Daoy (cell line): ENCODE measurements around the gene ITIH5. TPM values are rescaled to one million over a fixed set of nuclear protein-coding genes. Genes with fewer than 3 reads are reported as not detected.

Experiments used
- DNase-seq: peaks from one replicate; pipeline ENCODE4 v3.0.0-alpha.2; 2015; ENCODE audit warnings: low read depth
- total RNA-seq: library from RNA; depleted of rRNA; stranded (reverse); fragments of >200 nt; shearing (Covaris generic); gene quantifications from 2 replicates; pipeline ENCODE4 v1.2.3, GENCODE V29; 2014

ITIH5 gene
- total RNA-seq, 1 experiment from 2014 or later, result not detected

DNA sequence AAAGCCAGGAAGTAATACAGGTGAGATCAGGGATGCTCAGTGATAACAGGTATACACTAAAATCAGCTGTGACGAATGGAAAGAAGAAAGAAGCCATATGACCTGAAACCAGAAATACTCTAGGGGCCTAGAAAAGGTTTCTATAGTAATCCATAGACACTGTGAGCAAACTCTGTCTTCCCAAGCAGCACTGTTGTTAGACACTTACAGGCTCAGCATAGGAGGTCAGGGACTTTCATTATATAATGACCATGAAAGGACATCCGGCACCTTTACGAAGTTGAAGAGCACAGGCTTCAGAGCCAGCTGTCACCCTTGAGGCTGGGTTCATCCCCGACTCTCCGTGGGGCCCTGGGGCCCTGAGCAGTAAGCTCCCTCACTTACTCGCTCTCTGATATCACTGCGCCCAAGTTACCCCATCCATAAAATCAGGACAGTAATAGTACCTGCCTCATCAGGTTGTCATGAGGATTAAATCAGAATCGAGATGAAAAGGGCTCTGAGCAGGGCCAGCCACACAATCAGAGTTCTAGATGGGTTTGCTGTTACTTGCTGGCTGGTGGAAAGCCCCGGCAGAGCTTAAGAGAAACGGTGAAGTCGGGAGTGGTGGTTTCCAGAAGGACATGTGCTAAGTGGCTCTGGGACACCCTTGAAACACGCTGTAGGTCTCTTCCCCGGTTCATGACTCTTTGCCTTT lies 79.5 kb downstream of the ITIH5 start:
- DNase-seq, result no peak

DNA sequence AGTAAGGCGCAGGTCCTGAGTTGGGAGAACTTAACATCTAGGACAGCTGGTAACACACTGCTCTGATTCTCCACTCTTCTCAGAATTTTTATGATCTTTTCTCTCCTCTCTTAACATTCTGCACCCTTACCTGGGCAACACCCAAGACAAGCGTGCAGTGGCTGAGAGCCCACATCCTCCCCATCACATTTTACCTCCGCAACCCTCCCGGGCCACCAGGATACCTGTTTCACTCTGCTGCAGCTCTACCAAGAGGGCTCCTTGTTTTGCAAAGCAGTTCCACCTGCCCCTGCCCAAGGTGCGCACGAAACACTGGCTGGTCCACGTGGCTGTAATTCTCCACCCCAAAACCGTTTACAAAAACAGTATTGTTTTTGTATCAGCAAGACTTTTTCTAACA lies 81.5 kb downstream of the ITIH5 start:
- DNase-seq, result no peak

DNA sequence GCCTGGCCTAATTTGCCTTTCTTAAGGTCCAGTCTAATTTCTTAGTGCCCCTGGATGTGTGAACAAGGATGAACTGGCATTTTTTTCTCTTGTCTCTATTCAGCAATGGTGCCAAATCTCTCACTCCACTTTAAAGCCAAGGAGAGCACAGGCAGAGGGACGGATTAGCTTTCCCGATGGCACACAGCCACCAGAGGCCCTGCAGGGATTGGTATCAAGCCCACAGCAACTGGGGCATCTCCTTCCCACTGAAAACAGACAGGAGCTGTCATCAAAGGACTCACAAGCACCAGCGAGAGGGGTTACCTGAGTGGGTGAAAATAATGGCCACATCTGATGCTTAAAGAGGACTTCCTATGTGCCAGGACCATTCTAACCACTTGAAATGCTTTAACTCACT lies 83.1 kb downstream of the ITIH5 start:
- no peak for DNase-seq

DNA sequence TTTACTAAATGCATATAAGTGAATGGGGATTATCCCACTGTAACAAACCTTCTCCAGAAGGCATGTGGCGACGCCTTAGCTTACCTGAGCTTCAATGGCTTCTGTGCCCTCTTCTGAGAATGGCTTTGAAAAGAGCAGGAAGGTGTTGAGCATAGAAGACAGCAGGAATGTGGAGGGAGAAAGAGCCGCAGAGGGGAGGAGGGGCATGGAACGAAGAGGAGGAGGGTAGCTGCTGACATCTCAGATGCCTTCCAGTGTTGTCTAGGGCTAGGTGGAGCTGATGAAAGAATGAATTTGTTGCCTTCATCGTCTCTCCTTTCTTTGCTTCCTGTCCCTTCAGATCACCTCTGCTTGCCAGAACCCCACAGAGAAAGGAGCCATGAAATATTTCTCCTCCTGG lies 86.2 kb downstream of the ITIH5 start:
- DNase-seq, result no peak

DNA sequence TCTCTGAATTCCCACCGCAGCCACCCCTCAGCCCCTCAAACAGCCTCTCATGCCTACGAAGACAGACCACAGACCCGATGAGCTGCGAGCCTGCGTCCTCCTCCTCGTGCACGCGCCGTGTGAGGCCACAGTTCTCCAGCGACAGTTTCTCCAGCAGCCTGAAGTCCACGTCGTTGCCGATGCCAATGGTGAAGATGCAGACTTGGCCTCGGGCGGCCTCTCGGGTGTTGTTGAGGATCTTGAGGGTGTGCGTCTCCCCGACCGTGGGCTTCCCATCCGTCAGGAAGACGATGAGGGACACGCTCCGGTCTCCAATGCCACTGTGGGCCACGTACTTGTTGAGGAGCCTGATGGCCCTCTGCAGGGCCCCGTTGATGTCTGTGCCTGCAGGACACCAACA lies 87.1 kb downstream of the ITIH5 start:
- no peak for DNase-seq

DNA sequence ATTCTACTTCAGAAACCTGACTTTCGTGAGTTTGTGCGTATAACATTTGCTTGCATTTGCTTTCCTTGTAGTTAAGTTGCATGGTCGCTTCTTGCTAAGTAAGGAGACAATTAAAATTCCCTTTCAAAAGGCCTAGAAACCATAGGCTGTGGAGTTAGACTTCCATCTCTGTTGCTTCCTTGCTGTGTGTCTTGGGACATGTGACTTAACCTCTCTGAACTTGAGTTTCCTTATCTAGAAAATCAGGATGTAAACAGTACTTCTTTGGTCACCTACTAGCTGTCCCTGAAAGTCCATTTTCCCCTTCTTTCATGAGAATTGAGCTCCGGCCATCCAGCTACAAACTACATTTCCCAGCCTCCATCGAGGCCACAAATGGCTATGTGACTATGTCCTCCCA lies 89.2 kb downstream of the ITIH5 start:
- DNase-seq, result no peak

DNA sequence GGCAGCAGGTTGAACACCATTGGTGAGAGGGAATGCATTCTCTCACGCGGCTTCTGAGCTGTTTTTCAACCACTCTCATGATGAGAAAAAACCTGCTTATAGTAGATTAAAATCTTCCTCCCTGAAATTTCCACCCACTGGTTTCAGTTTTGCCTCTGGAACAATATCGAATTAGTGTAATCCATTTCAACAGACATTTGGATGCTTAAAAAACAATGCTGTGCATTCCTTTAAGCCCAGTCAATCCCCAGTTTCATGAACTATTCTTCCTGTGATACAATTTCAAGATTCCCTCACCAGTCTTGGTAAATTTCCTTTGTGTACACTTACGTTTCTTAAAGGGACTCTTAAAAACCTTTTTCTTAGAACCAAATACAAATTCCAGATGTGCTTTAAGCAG lies 89.6 kb downstream of the ITIH5 start:
- no peak for DNase-seq

DNA sequence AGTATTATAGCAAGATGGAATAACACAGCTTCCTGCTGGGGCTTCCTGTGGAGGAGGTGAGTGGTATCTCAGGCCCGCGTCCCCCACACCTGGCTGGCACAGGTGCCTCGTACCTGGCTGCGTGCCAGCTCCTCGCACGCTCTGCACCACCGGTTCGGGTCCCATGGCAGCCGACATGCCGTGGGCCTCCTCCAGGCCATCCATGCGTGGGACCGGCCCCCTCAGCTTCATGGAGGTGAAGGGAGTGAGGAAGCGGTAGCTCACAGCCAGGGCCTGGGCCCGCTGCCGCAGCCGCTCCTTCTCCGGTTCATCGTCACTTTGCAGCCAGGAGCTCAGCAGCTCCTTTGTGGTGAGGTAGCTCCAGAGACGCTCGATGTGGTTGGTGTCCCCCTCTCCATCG lies 90.4 kb downstream of the ITIH5 start:
- no peak for DNase-seq

DNA sequence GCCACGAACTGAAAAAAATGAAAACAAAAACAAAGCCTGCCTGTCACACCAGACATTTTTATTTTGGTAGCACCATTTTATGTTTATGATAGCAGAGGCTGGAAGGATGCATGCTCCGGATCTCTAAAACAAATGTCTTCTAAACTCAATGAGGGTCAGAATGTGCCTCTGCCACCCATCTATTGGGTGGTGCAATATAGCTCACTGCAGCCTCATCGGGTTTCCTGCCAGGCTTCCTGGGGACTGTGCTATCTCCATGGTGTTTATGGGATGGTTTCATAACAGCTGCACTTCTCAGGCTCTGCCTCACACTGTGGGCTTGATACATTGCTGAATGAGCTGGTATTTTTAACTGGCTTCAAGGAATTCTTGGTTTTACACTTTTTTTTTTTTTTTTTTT lies 94.4 kb downstream of the ITIH5 start:
- no peak for DNase-seq

DNA sequence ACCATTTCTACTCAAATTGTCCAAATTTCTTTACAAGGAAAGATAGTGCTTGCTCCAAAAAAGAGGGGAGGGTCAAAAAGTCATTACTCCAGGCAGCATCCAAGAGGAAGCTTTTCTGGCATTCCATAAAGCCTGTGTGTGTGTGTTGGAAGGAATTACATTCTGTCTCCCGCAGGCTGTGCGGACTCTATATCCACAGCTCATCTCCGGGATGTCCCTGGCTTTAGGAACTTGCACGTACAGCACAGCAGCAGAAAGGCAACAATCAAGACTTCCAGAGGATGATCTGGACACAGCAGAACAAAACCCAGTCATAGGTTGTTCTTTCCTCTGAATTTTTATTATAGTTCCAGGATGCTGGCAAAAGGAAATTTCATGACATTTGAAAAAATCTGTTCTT lies 94.8 kb downstream of the ITIH5 start:
- DNase-seq, result no peak

DNA sequence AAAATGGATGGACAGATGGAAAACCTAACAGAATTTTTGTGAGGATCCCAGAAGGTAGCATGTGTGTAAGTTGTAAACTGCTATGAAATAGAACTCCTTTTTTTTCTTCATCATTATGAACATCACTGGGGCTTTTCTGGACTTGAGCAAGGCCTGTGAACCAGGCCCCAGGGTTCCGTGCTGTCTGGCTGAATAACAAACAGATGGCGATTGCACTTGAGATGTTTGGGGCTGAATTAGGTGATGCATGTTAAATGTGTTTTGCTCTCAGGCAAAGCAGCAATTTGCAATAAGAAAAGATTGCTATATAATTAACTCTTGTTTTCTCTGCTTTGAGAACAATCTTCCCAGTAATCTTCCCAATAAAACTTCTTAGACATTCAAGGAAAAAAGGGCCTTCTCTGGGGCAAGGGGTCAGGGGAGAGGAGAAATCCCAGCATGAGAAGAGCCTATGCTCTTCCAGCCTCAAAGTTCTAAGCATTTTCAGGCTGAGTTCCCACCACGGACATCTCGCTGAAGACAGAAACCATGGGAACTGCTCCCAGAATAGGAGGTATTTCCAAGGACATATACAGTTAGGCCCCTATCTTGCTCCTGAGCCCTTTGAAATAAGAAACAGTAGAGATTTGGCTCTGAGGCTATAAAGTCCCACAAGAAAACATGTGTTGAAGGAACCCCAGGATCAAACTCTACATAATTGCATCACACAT lies 98.7 kb downstream of the ITIH5 start:
- no peak for DNase-seq

DNA sequence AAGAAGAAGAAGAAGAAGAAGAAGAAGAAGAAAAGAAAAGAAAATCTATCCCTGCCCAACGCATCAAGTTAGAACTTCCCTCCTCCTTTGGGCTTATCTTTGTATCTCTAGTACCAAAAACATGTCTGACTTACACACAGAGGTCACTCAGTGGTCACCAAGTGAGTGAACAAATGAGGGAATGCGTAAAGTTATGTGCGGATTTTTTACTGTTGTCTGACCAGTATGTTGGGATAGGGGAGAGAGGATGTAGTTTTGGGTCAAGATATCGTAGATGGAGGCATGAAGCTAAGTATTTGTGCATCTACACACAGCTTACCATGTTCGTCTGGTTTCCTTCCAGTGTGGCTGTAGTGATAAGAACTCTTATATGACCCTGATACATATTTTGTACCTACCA lies 99.9 kb downstream of the ITIH5 start:
- no peak for DNase-seq

DNA sequence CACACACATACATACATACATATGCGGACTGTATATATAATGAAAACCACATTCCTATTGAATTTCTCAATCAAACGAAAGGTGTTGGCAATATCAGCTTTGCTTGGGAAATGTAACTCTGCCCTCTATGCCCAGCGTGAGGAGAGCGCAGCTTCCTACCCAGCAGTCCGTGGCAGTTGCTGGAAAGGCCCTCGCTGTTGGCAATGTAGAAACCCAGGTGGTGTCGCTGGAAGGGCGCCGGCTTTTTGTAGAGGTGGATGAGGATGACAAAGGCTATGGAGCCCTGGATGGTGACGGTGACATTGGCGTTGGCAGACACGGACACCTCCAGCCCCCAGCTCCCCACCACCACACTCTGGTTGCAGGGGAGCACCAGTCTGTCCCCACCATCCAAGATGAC lies 100.9 kb downstream of the ITIH5 start:
- DNase-seq, result no peak

DNA sequence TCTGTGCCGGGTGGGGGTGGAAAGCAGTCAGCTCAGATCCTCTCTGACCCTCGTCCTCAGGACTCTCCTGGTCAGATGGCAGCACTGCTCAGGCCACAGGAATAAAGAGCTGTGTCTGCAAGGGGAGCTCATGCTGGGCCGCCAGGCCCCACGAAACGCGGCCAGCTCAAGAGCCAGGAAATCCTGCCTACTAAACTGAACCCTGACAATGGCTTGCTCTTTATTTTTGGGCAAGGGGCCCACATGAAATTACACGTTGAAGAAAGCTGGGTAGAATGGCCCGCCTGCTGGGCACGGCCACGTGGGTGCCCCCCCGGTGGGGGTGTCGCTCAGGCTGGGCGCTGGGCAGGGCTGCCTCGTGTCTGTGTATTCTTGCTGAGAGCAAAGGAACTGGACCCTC lies 103.0 kb downstream of the ITIH5 start:
- DNase-seq, result no peak

DNA sequence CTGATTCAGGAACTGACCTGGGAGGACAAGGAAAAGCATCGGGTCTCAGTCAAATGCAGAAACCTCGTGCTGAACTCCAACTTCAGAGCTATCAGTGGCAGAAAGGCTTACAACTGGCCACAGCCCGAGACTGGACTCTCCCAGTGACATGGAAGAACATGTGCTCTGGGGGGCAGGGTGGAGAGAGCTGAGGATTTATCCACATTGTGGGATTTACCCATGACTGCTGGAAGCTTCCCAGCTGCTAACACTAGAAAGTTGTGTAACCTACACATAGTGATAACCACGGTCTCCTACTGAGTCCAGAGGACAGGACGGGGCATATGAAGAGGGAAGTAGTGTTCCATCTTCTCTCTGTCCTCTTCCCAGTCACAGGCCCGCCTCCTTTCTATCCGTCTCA lies 103.4 kb downstream of the ITIH5 start:
- no peak for DNase-seq

DNA sequence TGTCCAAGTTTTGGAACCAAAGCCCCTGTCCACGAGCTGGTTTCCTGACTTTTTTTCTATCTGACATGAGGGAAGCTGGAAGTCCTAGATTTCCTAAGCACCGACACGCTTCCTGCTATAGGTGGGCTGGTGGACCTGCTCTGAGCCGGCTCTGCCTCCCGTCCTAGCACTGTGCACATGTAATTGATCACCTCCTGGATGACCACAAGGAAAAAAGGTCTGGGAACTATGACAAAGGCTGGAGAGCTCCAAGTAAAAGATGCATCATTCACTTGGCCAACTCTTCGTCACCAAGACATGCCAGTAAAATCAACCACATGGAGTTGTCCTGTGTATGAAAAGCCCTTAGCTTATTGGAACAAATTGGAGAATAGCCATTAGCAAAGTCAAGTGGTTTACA lies 104.8 kb downstream of the ITIH5 start:
- no peak for DNase-seq

DNA sequence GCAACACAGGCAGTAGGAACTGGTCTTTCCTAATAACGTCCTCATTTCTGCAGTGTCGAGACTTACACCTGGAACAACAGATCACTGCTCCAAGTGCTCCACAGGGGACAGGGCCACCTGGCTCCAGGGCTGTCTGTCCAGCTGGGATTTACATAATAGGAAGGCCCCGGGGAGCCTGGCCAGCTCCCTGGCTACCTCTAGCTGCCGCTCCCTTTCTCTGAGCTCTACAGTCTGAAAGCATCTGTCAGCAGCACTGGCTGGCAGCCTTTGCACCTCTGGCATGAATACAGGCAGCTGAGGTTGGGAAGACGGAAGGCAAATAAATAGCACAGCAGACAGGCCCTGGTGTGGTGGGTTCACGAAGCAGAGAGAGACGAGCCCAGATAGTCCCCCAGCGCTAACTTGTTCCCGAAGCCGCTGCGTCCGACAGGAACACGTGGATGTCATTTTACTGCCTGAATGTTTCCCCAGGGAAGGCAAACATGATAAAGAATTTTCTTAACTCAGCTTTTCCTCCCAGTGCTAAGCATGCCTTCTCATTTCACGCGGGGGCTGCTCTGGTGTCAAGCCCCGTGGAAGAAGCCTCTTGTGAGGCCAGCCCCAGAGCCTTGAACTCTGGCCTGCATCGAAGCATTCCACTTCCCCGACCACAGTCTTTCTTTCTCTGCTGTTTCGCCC lies 105.4 kb downstream of the ITIH5 start:
- no peak for DNase-seq

DNA sequence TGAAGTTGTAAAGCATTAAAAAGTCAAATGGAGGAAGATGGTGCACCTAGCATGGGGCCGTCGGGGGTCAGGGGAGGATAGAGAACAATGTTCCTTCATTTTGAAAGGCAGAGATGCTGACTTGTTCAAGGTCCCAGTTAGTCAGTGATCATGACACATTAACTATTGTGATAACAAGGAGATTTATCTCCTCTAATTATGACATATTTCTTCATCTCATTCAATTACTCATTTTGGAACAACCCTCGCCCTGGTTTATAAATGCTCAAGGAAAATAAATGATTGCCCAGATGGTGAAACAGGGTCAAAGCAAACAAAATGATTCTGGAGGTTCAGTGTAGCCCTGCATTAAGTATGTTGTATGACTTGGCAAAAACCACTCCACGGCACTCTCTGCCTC lies 106.2 kb downstream of the ITIH5 start:
- DNase-seq, result no peak

DNA sequence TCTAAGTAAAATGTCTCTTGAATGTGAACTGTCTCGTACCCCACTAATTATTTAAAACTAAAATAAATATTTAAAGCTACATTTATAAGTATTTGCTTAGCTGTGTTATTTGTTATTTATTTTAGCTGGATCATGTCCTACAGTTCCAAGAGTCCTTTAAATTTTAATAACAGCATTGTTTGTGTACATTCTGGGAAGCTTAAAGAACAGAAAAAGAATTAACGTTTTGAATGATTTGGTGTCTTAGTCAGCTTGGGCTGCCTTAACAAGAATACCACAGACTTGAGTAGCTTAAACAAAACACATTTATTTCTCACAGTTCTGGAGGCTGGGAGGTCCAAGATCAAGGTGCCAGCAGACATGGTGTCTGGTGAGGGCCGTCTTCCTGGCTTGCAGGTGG lies 107.4 kb downstream of the ITIH5 start:
- no peak for DNase-seq

DNA sequence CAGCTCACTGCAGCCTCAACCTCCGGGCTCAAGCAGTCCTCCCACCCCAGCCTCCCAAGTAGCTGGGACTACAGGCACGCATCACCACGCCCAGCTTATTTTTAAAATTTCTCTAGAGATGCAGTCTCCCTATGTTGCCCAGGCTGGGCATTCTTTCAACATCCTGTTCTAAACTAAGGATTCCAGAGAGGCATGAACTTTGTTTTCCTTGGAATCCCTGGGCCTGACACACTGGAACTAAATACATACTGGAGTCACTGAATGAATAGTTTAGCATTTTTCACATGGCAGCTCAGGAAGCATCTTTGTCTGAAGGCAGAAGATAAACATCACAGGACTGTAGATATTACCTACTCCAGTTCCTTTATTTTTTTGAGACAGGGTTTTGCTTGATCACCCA lies 108.7 kb downstream of the ITIH5 start:
- DNase-seq, result no peak

DNA sequence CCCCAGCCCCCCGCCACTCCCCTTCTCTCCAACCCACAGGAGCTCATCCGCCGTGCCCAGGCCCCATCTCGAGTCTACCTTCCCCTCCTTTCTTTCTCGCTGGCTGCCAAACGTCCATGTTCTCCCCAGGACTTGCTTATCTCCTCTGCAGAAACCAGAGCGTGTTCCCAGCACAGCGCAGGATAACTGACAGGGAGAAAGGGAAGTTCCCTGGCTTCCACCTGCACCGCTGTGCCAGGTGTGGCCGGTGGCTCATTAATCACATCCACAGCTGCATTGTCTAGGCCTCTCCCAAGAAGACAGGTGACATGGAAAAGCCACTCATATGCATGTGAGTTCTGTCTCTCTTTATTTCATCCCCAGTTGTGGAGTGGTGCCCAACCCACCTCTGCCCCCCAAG lies 113.2 kb downstream of the ITIH5 start:
- DNase-seq, result no peak

DNA sequence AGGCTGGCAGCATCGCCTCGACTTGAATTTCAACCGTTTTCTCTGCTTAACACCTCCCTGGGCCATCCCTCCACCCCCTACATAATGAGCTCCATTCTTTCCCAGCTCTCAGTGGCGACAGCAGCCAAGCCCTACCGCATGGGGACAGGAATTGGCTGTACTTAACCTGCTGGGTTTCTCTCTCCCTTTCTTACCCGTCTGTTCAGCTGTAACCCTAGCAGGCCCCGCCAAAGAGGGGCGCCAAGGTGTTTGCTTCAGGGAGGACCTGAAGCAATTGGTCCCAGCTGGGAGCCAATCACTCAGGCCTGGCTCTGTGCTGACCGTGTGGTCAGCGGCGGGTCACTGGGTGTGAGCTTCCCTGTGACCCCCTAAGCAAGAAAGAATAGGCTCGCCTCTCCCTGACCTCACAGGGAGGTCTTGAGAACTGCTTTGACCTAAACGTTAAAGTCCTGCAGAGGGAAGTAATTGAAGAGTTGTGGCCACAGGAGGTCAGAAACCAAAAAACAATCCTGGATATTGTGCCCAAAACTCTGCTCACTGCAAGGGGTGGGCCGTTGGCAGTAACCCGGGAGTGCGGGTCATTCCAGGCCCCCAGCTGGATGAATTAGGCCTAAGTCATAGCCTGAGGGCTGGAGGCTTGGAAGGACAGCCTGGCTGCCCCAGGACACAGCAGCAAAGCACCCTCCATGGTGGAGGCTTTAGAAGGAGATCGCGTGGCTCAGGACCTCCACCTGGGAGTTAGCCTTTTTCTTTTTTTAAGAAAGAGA lies 114.6 kb downstream of the ITIH5 start:
- DNase-seq, result no peak

DNA sequence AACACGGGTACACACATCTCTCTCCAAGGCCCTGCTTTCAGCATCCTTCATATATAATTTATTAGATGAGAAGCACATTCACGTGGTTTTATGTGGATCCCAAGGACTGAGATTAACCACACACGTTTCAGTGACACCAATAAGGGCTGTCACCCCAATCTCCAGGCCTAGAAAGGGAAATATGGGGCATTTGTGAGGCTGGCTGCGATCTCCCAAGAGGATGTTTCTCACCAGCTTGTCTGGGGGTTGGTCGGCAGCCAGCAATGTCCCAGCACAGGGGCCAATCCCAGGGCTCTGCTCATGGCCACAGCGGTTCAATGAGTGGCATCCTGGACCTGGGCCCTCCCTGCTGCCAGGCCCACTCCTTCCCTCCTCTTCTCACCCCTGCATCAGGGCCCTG lies 115.5 kb downstream of the ITIH5 start:
- no peak for DNase-seq
